ENCODE results near the gene INPP5D.

The INPP5D gene

DNA sequence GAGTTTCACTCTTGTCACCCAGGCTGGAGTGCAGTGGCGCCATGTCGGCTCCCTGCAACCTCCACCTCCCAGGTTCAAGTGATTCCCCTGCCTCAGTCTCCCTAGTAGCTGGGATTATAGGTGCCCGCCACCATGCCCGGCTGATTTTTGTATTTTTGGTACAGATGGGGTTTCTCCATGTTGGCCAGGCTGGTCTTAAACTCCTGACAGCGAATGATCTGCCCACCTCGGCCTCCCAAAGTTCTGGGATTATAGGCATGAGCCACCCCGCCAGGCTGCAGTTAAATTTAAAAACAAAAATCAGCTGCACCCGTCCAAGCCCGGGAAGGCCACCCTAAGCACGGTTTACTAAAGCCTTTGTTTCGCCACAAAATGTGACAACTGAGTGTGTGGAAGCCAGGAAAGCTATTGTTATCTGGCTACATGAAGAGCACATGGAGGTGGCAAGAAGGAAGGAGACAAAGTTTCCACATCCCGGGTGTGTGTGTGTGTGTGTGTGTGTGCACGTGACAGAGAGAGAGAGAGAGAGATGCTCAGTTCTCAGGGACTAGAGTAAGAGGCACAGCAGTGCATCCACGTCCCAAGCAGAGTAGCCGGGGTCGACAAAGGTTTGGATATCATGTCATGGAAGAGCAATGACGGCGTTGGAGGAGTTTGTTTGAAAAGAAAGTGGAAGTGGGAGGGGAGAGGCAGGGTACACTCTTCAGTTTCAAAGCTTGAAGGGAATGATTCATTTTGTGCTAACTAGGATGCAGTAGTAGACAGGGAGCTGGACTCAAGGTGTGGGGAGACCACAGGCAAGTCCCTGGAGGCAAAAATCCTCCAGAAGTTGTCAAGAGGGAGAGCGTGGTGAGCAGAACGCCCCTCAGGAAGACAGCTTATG lies 20.1 kb downstream of the INPP5D start:
- H3K4me1 Mint-ChIP-seq = peaks cover 23% of the 10 kb centered on the region
- H3K9me3 Mint-ChIP-seq = no peaks in the 10 kb centered on the region
- TF ChIP-seq, protein P1, sequence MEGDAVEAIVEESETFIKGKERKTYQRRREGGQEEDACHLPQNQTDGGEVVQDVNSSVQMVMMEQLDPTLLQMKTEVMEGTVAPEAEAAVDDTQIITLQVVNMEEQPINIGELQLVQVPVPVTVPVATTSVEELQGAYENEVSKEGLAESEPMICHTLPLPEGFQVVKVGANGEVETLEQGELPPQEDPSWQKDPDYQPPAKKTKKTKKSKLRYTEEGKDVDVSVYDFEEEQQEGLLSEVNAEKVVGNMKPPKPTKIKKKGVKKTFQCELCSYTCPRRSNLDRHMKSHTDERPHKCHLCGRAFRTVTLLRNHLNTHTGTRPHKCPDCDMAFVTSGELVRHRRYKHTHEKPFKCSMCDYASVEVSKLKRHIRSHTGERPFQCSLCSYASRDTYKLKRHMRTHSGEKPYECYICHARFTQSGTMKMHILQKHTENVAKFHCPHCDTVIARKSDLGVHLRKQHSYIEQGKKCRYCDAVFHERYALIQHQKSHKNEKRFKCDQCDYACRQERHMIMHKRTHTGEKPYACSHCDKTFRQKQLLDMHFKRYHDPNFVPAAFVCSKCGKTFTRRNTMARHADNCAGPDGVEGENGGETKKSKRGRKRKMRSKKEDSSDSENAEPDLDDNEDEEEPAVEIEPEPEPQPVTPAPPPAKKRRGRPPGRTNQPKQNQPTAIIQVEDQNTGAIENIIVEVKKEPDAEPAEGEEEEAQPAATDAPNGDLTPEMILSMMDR (IDR thresholded peaks at IDR 0.05; ENCODE audit: unreplicated experiment in 3 of 3) = no peak
- no peaks in the 10 kb centered on the region for H3K36me3 Mint-ChIP-seq (ENCODE audit: low read depth)
- no peak overlapping the region for H3K27ac Mint-ChIP-seq
- H3K4me3 Mint-ChIP-seq = no peak overlapping the region
- no peaks in the 10 kb centered on the region for H3K27me3 Mint-ChIP-seq (ENCODE audit: low read depth)

DNA sequence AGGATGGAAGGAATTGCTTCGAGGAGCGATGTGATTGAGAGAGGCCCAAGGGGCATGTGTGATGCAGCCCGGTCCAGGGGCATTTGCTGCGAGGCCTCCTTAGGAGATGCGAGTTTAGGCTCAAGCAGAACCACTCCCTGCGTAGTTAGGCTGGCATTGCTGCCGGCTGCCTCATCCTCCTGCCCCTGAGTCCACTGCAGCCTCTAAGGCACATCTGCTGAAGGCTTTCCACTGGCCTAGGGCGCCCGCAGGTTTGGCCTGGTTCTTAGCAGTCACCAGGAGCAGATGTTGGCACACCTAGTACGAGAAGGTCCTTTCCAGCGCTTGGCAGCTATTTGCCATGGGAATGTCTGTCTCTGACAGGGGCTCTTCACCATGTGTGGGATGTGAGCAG lies 20.7 kb downstream of the INPP5D start:
- TF ChIP-seq, protein P1 (IDR thresholded peaks at IDR 0.05; ENCODE audit: unreplicated experiment in 3 of 3) = no peak
- Mint-ChIP-seq H3K27me3 (ENCODE audit: low read depth) (peaks cover 3% of the 10 kb centered on the region), H3K27ac (no peak overlapping the region), H3K36me3 (ENCODE audit: low read depth) (no peaks in the 10 kb centered on the region), H3K4me3 (no peak overlapping the region), H3K4me1 (peaks cover 28% of the 10 kb centered on the region), H3K9me3 (no peaks in the 10 kb centered on the region)

DNA sequence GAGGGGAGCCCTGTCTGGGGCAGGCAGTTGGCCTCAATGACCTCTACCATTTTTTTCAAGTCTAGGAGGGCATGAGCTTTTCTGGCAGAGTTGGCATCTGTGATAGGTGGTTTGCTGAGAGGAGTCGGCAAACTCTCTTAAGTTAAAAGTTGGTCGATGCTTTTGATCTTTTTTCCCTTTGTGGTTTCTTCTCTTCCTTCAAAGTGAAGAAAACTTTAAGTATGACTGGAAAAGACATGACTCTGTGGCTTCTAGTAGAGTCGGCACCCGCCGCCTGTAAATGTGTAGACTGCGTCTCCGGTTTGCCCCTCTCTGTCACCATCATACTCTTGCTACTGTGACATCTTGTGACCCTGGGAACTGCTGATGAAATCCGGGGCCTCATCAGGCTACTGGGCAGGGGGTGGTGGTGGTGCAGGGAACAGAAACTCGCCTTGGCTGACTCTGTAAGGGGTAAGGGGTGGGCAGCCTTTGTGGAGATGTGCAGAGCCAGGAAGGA lies 21.1 kb downstream of the INPP5D start:
- no peaks in the 10 kb centered on the region for H3K9me3 Mint-ChIP-seq
- H3K27me3 Mint-ChIP-seq (ENCODE audit: low read depth) = peaks cover 3% of the 10 kb centered on the region
- H3K4me3 Mint-ChIP-seq = no peak overlapping the region
- no peaks in the 10 kb centered on the region for H3K36me3 Mint-ChIP-seq (ENCODE audit: low read depth)
- no peak overlapping the region for H3K27ac Mint-ChIP-seq
- TF ChIP-seq, protein P1 (IDR thresholded peaks at IDR 0.05; ENCODE audit: unreplicated experiment in 3 of 3) = no peak
- H3K4me1 Mint-ChIP-seq = peaks cover 29% of the 10 kb centered on the region

DNA sequence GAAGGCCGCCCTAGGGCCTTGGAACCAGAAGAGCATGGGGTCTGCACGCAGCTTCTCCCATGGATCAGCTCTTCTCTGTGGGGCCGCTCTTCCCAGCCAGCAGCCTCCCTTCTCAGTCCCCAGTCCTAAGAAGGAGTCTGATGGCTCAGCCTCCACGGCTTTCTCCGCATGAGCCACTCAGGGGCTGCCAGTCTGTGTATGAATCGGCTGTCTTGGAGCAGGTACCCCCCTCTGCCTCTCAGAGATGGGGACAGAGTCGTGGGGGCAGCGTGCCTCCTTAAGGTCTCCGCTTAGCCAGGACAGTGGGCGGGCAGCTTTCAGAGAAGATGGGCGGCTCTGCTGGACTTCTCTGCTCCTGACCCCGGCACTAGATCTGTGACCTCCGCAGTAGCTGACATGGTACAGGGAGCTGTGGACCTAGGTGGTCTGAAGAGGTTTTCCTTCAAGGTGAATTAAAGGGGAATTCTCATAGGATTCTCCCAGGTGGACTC lies 21.6 kb downstream of the INPP5D start:
- no peak overlapping the region for H3K27ac Mint-ChIP-seq
- H3K4me3 Mint-ChIP-seq = no peak overlapping the region
- no peaks in the 10 kb centered on the region for H3K9me3 Mint-ChIP-seq
- H3K27me3 Mint-ChIP-seq (ENCODE audit: low read depth) = peaks cover 3% of the 10 kb centered on the region
- TF ChIP-seq, protein P1 (IDR thresholded peaks at IDR 0.05; ENCODE audit: unreplicated experiment in 3 of 3) = no peak
- H3K36me3 Mint-ChIP-seq (ENCODE audit: low read depth) = no peaks in the 10 kb centered on the region
- peaks cover 30% of the 10 kb centered on the region for H3K4me1 Mint-ChIP-seq

DNA sequence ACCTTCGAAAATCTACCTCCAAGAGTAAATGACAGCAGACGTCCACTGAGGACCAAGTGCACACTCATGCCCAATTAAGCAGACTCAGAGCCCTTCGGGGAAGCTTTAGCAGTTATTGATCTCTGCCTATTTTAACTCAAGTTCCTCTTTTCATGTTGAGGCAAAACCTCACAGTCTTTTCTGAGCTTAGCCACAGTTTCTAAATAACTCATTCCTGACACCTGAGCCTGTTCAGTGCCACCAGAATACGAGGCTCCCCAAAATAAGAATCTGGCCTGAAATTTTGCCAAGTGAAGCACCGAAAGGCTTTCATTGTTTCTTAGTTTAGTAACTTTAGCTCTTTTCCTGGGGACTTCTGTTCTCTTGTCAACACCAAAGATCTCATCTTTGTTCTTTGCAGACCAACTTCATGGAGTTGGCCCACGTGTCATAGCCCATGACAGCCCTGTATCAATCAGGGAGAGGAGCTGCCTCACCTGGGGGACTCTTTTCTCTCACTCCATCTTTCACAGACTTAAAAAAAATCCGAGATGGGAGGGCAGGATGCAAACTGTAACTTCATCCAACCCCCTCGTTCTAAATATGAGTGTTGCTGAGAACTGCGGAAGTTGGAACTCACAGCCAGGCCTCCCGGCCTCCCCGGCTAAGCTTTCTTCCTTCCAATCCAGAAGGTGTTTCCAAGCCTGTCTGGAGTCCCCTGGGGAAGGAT lies 22.2 kb downstream of the INPP5D start:
- Mint-ChIP-seq H3K36me3 (ENCODE audit: low read depth) (no peaks in the 10 kb centered on the region), H3K27ac (no peak overlapping the region), H3K4me3 (no peak overlapping the region), H3K9me3 (no peaks in the 10 kb centered on the region), H3K4me1 (peaks cover 29% of the 10 kb centered on the region), H3K27me3 (ENCODE audit: low read depth) (peaks cover 3% of the 10 kb centered on the region)
- TF ChIP-seq, protein P1 (IDR thresholded peaks at IDR 0.05; ENCODE audit: unreplicated experiment in 3 of 3) = no peak
